Neutrophil (primary cell): Measurements from ENCODE around the gene LMOD1.

Source experiments
- H3K27ac ChIP-seq: fragments of 200-600 bp; sonication (generic); 2 replicates; pipeline ENCODE4 v1.5.1; 2016; ENCODE audit warnings: mild to moderate bottlenecking, moderate library complexity
- H3K27me3 ChIP-seq: fragments of 200-600 bp; sonication (generic); 2 replicates; pipeline ENCODE4 v1.6.0; 2016; ENCODE audit warnings: mild to moderate bottlenecking
- H3K36me3 ChIP-seq: fragments of 200-600 bp; sonication (generic); 2 replicates; pipeline ENCODE4 v1.5.1; 2017
- H3K4me1 ChIP-seq, 2 experiments: fragments of 200-600 bp in 1 of 2; sonication (generic) in 1 of 2; 1 replicate in 1 of 2; 2 replicates in 1 of 2; pipeline versions ENCODE4 v1.5.1 to v1.6.1; 2013 to 2016; ENCODE audit warnings: low read depth in 1 of 2, low read length in 1 of 2, mild to moderate bottlenecking in 1 of 2, moderate library complexity in 1 of 2; ENCODE audit not compliant: control insufficient read depth in 1 of 2, insufficient read depth in 1 of 2
- H3K4me3 ChIP-seq, 2 experiments: fragments of 200-600 bp in 1 of 2; sonication (generic) in 1 of 2; 1 replicate in 1 of 2; 2 replicates in 1 of 2; pipeline ENCODE4 v1.5.1; 2013 to 2016; ENCODE audit warnings: low read depth in 1 of 2, low read length in 1 of 2, mild to moderate bottlenecking in 1 of 2, moderate library complexity in 1 of 2
- H3K9me3 ChIP-seq: fragments of 200-600 bp; sonication (generic); 2 replicates; pipeline ENCODE4 v1.5.1; 2016
- CTCF ChIP-seq: fragments of 200-600 bp; sonication (generic); IDR thresholded peaks from 2 replicates; pipeline ENCODE4 v1.5.1; 2016; ENCODE audit warnings: antibody characterized with exemption

LMOD1 gene

GRCh38 chr1:201930803-201931202 lies 15.5 kb downstream of the LMOD1 start:
- Histone ChIP-seq H3K27ac (no peak overlapping the region), H3K4me1 (no peaks in the 10 kb centered on the region), H3K27me3 (peaks cover 27% of the 10 kb centered on the region), H3K36me3 (no peaks in the 10 kb centered on the region), H3K9me3 (no peaks in the 10 kb centered on the region), H3K4me3 (no peak overlapping the region)
- TF ChIP-seq CTCF: no peak

- Histone ChIP-seq H3K4me1 (no peaks in the 10 kb centered on the region), H3K27me3 (peaks cover 27% of the 10 kb centered on the region), H3K9me3 (no peaks in the 10 kb centered on the region), H3K27ac (no peak overlapping the region), H3K4me3 (no peak overlapping the region), H3K36me3 (no peaks in the 10 kb centered on the region)
- TF ChIP-seq CTCF: no peak
Measured at GRCh38 chr1:201930137-201930536, 16.2 kb downstream of the LMOD1 start.

- Histone ChIP-seq H3K4me3 (no peak overlapping the region), H3K9me3 (no peaks in the 10 kb centered on the region), H3K27ac (no peak overlapping the region), H3K27me3 (peaks cover 13% of the 10 kb centered on the region), H3K4me1 (no peaks in the 10 kb centered on the region), H3K36me3 (no peaks in the 10 kb centered on the region)
- TF ChIP-seq CTCF: no peak
Measured at GRCh38 chr1:201928266-201928665, 18.1 kb downstream of the LMOD1 start.

GRCh38 chr1:201925981-201926645 lies 20.2 kb downstream of the LMOD1 start:
- no peaks in the 10 kb centered on the region for H3K4me1 ChIP-seq

GRCh38 chr1:201925301-201925567 lies 21.1 kb downstream of the LMOD1 start:
- no peak for TF ChIP-seq CTCF
- Histone ChIP-seq H3K36me3 (no peaks in the 10 kb centered on the region), H3K4me1 (no peaks in the 10 kb centered on the region), H3K27ac (no peak overlapping the region), H3K27me3 (peaks cover 13% of the 10 kb centered on the region), H3K4me3 (no peak overlapping the region), H3K9me3 (no peaks in the 10 kb centered on the region)

More at GRCh38 chr1:201925981-201926645, 20.2 kb downstream of the LMOD1 start:
- H3K4me3 ChIP-seq: no peak overlapping the region
- peaks cover 13% of the 10 kb centered on the region for H3K27me3 ChIP-seq
- H3K36me3 ChIP-seq: no peaks in the 10 kb centered on the region
- H3K27ac ChIP-seq: no peak overlapping the region
- H3K9me3 ChIP-seq: no peaks in the 10 kb centered on the region
- no peak for TF ChIP-seq CTCF
